ENCODE measurements around the gene PLA2G5.

GRCh38 chr1:20139776-20140612, 70.0 kb downstream of the PLA2G5 start:
- no peak for TF ChIP-seq EZH2 (IDR thresholded peaks at IDR 0.05; ENCODE audit: borderline replicate concordance, low read depth, low read length, severe bottlenecking)
- TF ChIP-seq CTCF (IDR thresholded peaks at IDR 0.05; ENCODE audit: borderline replicate concordance, extremely low read depth, low read length, poor library complexity, severe bottlenecking), result no peak

All from DND-41 (cell line).